Tibial nerve (tissue), 4 donors: ENCODE results near the gene DENND2A.

Source experiments
- EP300 ChIP-seq, 2 donors: sonication (generic); formaldehyde crosslinking; IDR thresholded peaks; one replicate each; pipeline ENCODE4 v1.6.1; 2017; ENCODE audit warnings: antibody characterized with exemption in 2 of 2, mild to moderate bottlenecking in 1 of 2
- POLR2A ChIP-seq, 2 donors: fragments of 450-650 bp; IDR thresholded peaks; one replicate each; pipeline ENCODE4 v1.6.1; 2017; ENCODE audit warnings: antibody characterized with exemption in 2 of 2, mild to moderate bottlenecking in 2 of 2, moderate library complexity in 2 of 2
- TF ChIP-seq, protein P1 (sequence below), 5 experiments: fragments of 200-600 bp in 3 of 5; fragments of 450-650 bp in 2 of 5; sonication (generic) in 3 of 5; IDR thresholded peaks; one replicate each; pipeline ENCODE4 v1.5.1; 2016 to 2019; ENCODE audit warnings: antibody characterized with exemption in 5 of 5, mild to moderate bottlenecking in 3 of 5, moderate library complexity in 2 of 5

GRCh38 chr7:140675726-140676125 is 35.1 kb upstream of the DENND2A start:
- TF ChIP-seq, protein P1, sequence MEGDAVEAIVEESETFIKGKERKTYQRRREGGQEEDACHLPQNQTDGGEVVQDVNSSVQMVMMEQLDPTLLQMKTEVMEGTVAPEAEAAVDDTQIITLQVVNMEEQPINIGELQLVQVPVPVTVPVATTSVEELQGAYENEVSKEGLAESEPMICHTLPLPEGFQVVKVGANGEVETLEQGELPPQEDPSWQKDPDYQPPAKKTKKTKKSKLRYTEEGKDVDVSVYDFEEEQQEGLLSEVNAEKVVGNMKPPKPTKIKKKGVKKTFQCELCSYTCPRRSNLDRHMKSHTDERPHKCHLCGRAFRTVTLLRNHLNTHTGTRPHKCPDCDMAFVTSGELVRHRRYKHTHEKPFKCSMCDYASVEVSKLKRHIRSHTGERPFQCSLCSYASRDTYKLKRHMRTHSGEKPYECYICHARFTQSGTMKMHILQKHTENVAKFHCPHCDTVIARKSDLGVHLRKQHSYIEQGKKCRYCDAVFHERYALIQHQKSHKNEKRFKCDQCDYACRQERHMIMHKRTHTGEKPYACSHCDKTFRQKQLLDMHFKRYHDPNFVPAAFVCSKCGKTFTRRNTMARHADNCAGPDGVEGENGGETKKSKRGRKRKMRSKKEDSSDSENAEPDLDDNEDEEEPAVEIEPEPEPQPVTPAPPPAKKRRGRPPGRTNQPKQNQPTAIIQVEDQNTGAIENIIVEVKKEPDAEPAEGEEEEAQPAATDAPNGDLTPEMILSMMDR (IDR thresholded peaks at IDR 0.05), result no peak
- no peak for TF ChIP-seq POLR2A (IDR thresholded peaks at IDR 0.05)
- TF ChIP-seq EP300 (IDR thresholded peaks at IDR 0.05), result no peak
